Fibroblast of upper back skin (primary cell): ENCODE results near the gene UBP1.
"Not testable (repeated sequence)": the region's sequence is repeated elsewhere in the genome, so short reads cannot be mapped to it uniquely, and the experiment has no call there.

Source experiments
- DNase-seq: peaks from one replicate; pipeline ENCODE4 v3.0.0-alpha.2; 2013

Gene UBP1

DNA sequence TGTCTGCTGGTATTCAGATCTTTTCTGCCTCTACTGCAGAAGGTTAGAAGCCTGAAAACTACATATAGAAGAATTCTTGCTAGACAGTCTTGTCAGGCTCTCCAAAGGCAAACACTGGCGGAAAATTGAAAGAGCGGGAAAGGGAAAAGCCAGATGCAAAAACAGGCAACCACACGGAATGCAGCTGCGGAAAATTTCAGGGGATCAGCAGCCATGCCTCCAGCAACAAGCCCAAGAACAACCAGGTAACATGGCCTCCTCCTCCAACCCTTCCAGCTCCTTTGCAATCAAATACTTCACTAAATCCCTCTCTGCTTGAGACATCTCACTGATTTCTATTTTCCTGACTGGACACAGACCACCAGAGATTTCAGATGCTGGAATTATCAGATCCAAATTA, 9.6 kb downstream of the UBP1 start:
- DNase-seq, result no peak

DNA sequence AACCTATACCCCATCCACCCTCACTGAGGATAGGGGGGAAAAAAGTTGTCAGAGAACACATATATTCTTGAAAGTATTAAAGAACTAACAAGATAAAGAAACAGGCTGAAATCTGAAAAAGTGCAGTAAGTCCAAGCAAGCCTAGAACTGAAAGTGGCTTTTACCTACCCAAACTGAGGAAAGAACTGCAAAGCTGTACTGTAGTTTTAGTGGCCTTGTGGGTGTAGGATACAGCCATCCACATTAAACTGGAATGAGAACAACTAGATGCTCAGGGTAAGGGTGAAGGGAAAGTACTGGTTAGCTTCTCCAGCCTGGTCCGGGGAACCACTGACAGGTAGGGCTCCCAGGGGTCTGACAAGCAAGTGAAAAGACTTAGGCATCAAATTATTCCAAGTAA, 10.1 kb downstream of the UBP1 start:
- DNase-seq, result no peak

GRCh38 chr3:33429306-33429705, 10.9 kb downstream of the UBP1 start:
- DNase-seq, result not testable (repeated sequence)

GRCh38 chr3:33428734-33429133, 11.5 kb downstream of the UBP1 start:
- DNase-seq, result no peak

DNA sequence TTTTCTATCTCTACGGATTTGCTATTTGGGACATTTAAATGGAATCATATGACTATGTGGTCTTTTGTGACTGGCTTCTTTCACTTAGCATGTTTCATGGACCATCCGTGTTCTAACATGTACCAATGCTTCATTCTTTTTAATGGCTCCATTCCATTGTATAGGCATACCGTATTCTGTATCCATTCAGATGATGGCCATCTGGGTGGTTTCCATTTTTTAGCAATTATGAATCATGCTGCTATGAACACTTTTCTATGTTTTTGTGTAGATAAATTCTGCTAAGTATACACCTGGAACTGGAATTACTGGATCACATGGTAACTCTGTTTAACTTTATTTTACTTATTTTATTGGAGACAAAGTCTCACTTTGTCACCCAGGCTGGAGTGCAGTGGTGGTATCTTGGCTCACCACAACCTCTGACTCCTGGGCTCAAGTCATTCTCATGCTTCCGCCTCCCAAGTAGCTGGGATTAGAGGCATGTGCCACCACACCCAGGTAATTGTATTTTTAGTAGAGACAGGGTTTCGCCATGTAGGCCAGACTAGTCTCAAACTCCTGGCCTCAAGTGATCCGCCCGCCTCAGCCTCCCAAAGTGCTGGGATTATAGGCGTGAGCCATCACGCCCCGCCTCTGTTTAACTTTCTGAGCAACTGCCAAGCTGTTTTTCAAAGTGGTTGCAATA, 13.4 kb downstream of the UBP1 start:
- no peak for DNase-seq

- DNase-seq, result no peak
Observed at GRCh38 chr3:33426068-33426467, 14.1 kb downstream of the UBP1 start.

DNA sequence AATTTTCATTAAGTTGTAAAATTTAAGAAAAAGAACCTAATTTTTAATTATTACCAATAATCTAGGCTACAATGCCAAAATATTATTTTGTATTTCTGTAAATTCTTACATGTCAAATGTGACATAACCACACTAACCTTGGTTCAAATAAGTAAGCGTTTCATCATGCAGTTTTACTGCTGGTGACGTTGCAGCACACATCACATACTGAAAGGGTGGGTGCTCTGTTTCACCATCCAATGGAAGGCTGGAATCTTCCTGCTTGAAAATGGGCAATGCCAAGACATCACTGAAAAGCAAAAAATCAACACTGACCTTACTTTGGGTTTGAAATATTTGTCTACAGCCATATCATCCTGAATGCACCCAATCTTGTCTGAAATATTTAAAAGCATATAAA, 14.8 kb downstream of the UBP1 start:
- peak; percentile 20 for DNase-seq

- no peak for DNase-seq
Observed at GRCh38 chr3:33424606-33425452, 15.4 kb downstream of the UBP1 start.

GRCh38 chr3:33420966-33421365, 19.2 kb downstream of the UBP1 start:
- DNase-seq, result no peak

DNA sequence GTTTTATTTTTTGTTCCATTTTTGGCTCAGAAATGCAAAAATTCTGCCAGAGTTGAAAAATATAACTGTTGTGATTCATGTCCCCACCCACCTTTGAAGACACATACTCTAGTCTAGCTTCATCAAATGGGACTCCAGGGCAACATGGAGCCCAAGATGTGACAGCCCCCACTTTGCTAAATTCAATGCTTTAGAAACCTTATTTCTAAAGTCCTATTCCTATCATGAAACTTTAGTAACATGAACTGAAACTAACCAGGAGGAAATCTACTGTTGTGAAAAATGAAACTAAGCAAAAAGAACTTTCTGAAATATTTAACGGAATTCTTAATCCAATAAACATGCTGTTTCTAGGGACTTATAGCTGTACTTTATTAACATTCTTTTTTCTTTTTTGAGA, 20.3 kb downstream of the UBP1 start:
- no peak for DNase-seq

GRCh38 chr3:33417066-33417673, 23.0 kb downstream of the UBP1 start:
- peak; percentile 31 for DNase-seq

- DNase-seq, result not testable (repeated sequence)
Observed at GRCh38 chr3:33410816-33411215, 29.4 kb downstream of the UBP1 start.

DNA sequence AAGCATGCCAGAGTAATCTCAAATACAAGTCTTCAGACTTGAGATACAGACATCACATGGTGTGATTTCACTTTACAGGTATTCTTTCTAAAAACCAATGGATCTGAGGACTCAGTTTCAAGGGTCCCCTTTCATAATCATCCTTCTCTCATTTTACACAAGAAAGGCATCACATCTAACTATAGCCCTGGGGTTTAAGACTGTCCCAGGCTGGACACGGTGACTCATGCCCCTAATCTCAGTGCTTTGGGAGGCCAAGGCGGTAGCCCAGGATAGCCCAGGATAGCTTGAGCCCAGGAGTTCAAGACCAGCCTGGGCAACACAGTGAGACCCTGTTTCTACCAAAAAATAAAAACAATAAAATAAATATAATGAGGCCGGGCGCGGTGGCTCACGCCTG, 36.4 kb downstream of the UBP1 start:
- peak; percentile 30 for DNase-seq

DNA sequence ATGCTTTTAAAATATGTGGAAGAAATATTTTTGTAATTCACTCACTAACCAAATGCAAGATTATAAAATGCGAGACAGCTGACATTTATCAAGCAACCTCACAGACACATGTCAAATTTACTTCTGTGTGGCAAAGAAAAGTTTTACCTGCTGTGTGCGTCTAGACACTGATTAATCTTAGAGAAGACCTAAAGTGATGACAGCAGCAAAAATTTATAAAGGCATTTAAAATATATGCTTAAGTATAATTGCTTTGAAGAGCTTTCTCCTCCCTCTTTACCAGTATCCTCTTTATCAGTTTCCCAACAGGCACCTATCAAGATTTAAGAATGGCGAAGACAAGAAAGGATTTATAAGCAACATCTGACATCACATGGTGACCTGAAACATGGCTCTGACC, 37.3 kb downstream of the UBP1 start:
- DNase-seq, result peak; percentile 59

GRCh38 chr3:33401781-33402180, 38.4 kb downstream of the UBP1 start:
- DNase-seq, result peak; percentile 35

DNA sequence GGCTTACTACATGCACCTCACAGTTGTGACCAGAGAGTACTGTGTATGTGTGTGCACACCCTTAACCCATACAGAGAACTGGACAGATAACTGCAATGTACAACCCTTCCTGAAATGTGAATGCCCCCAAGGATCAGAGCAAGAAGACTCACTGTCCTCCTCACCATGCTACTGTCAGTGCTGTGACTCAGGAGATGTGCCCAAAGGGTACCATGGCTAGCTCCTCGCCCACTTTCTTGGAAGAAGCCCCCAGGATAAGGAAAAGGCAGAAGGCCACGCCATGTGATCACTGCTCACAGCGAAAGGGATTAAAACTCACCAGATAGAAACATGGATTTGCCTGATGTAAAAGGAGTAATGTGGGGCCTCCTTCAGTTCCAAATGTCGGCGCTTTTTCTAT, 41.8 kb downstream of the UBP1 start:
- DNase-seq, result no peak

DNA sequence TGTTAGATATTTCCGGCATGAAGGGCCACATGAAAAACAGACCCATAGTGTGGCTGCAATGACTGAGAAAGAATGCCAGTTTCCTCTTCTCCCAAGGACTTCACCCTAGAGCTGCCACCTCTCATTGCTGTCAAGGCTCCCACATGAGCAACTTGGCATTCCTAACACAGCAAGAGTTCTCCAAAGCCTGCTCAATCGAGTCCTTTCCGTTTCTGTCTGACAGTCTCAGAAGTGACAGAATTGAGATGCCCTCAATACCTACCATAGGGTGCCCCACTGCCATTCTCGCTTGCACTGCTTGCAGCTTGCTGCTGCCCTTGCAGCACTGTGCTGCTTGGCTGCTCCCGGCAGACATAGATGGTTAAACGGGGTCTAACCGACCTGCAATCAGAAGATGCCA, 44.3 kb downstream of the UBP1 start:
- DNase-seq, result no peak

DNA sequence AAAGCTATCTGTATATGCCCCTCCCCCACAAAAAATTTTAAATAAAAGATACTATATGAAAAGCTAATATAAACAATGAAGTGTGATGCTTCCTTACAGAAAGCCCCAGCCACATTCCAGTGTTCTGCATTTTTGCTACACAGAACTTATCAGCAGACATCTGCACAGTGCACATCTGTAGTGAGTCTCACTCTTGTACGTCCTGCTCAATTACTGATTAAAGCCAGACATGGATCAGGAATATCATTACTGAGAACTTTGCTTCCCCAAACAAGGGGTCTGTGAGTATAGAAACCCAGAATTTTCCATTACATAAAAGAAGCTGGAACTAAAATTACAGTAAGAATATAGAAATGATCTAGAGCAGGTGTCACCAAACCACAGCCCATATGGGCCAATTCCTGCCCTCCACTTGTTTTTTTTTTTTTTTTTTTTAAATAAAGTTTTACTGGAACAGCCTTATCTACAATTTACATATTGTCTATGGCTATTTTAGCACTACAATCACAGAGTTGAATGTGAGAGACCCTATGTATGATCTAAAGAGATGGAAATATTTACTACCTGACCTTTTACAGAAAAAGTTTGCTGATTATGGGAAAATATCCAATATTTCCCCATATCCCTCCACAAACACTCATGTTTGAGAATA, 45.7 kb downstream of the UBP1 start:
- DNase-seq, result no peak

DNA sequence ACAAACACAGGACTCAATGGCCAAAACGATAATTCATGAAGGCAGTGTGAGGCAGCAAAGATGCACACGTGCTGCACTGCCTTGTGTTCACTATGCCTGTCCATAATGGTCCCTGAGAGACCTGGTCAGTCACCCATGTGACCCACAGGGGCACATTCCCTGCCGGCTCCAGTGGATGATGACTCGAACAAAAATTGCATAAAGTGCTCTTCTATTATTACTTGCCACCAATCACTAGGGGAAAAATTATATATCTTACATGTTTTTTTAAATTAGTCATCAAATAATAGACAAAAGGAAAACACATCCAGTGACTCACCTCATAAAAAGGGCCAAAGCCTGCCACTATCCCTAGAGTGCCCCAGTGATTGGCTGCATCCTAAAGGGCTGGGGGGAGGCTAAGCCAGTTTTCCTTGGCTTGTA, 47.5 kb downstream of the UBP1 start:
- peak; percentile 92 for DNase-seq

DNA sequence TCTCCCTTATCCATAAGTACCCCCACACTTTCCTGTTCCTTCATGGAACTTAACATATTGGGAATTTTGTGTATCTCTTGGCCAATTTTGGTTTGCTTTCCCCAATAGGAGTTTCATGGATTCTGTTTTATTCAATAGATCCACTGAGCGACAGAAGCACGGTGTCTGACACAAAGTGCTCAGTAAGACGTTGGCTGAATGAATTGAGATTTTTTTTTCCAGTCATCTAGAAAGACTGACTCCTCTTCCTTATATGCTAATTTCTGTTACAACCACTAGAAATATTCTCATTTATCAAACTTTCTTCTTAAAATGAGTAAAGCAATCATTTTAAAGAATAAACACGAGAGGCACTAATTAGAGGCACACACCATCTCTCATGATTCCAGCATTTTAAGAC, 48.1 kb downstream of the UBP1 start:
- DNase-seq, result no peak

- DNase-seq, result no peak
Observed at GRCh38 chr3:33391255-33391995, 48.8 kb downstream of the UBP1 start.

DNA sequence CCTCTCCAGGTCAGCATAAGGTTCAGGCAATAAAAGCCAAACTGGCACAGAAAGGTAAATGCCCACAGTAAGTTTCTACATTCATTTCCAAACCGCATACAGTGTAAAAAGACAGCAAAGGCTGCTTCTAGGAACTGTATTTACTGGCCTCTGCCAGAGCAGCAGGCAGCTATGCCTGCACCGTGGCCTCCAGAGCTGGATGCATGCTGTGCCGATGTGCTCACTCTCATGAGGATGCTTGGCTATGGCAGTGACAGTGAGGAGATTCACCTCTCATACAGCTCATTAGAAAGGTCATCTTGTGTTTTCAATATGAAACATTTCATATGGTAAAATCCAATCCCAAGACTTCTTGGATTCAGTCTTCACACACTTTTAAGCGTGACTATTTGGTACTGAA, 50.3 kb downstream of the UBP1 start:
- no peak for DNase-seq
